Natural killer cell treated with Interleukin-12 subunit alpha and Interleukin-12 subunit beta and Interleukin-15 and Interleukin-18, amount 100 ng/mL, for 72 hours (primary cell): ENCODE data around the gene HSBP1. TPM values are rescaled to one million over a fixed set of nuclear protein-coding genes. Genes with fewer than 3 reads are reported as not detected.

ENCODE experiments used
- ATAC-seq, 2 donors: fragments of 150-1000 bp; cut with Tn5 transposase in 1 of 2; sonication (Bioruptor Pico), chemical (Tn5 transposase) in 1 of 2; 2 replicates each; pipeline ENCODE4 v1.10.0; 2021
- DNase-seq: peaks from one replicate; pipeline ENCODE4 v3.0.0; 2022; ENCODE audit warnings: low spot score
- H3K27ac Mint-ChIP-seq, 2 donors: 1 replicate in 1 of 2; 2 replicates in 1 of 2; pipeline ENCODE4 v1.8.0; 2022; ENCODE audit warnings: mixed read lengths in 2 of 2, mild to moderate bottlenecking in 1 of 2, moderate library complexity in 1 of 2
- H3K27me3 Mint-ChIP-seq, 2 donors: 1 replicate in 1 of 2; 2 replicates in 1 of 2; pipeline ENCODE4 v1.8.0; 2022; ENCODE audit warnings: mixed read lengths in 2 of 2
- H3K36me3 Mint-ChIP-seq: one replicate; pipeline ENCODE4 v1.8.0; 2022; ENCODE audit warnings: mixed read lengths
- H3K4me1 Mint-ChIP-seq, 2 donors: 1 replicate in 1 of 2; 2 replicates in 1 of 2; pipeline ENCODE4 v1.8.0; 2022; ENCODE audit warnings: low read depth in 2 of 2, mixed read lengths in 2 of 2, mild to moderate bottlenecking in 1 of 2
- H3K4me3 Mint-ChIP-seq: one replicate; pipeline ENCODE4 v1.8.0; 2022; ENCODE audit warnings: mixed read lengths
- H3K9me3 Mint-ChIP-seq: 2 replicates; pipeline ENCODE4 v1.8.0; 2022; ENCODE audit warnings: mixed read lengths
- total RNA-seq, 2 donors: library from RNA; stranded (reverse); gene quantifications; one replicate each; pipeline ENCODE4 v1.2.3, GENCODE V29; 2022

HSBP1 gene
- total RNA-seq, 2 donors from 2014 or later = 30.5 to 64.5 TPM

DNA sequence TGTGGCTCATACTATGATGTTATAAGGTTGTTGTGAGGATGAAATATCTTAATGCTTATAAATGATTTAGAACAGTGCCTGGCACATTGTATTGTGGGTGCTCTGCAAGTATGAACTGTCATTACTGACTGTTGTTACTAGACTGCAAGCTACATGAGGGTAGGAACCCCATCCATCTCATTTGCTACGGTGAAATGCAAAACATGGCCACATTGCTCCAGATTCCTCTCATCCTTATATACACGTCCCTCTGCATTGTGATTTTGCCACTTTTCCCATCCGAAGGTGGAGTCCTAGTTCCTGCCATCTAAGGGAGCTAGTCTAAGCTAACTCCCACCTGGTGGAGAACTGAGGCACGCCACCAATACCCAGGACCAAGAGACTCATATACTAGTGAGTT is 29.8 kb downstream of the HSBP1 start:
- ATAC-seq = no peak
- Mint-ChIP-seq H3K4me3 (no peak overlapping the region), H3K9me3 (no peaks in the 10 kb centered on the region), H3K27ac (no peak overlapping the region), H3K36me3 (no peaks in the 10 kb centered on the region), H3K4me1 (peaks cover 9 to 14% of the 10 kb centered on the region in 2 donors), H3K27me3 (peaks cover 12 to 22% of the 10 kb centered on the region in 2 donors)
- DNase-seq = no peak

GRCh38 chr16:83838151-83838550 is 30.4 kb downstream of the HSBP1 start:
- H3K27ac Mint-ChIP-seq = no peak overlapping the region
- H3K9me3 Mint-ChIP-seq = no peaks in the 10 kb centered on the region

GRCh38 chr16:83839561-83839960 is 31.8 kb downstream of the HSBP1 start:
- H3K27ac Mint-ChIP-seq = no peak overlapping the region
- H3K4me3 Mint-ChIP-seq = no peak overlapping the region
- DNase-seq (no peak), ATAC-seq (no peak)
- H3K4me1 Mint-ChIP-seq = peaks cover 9 to 14% of the 10 kb centered on the region in 2 donors
- peaks cover 12 to 22% of the 10 kb centered on the region in 2 donors for H3K27me3 Mint-ChIP-seq
- H3K36me3 Mint-ChIP-seq = no peaks in the 10 kb centered on the region
- no peaks in the 10 kb centered on the region for H3K9me3 Mint-ChIP-seq

More at GRCh38 chr16:83838151-83838550, 30.4 kb downstream of the HSBP1 start:
- Mint-ChIP-seq H3K36me3 (no peaks in the 10 kb centered on the region), H3K27me3 (peaks cover 12 to 22% of the 10 kb centered on the region in 2 donors), H3K4me1 (peaks cover 9 to 14% of the 10 kb centered on the region in 2 donors), H3K4me3 (no peak overlapping the region)
- DNase-seq (no peak), ATAC-seq (no peak)

- no peak overlapping the region for H3K27ac Mint-ChIP-seq
- DNase-seq (no peak), ATAC-seq (no peak)
- H3K27me3 Mint-ChIP-seq = peaks cover 12 to 22% of the 10 kb centered on the region in 2 donors
- H3K4me3 Mint-ChIP-seq = no peak overlapping the region
- H3K9me3 Mint-ChIP-seq = no peaks in the 10 kb centered on the region
- H3K36me3 Mint-ChIP-seq = no peaks in the 10 kb centered on the region
- peaks cover 9 to 14% of the 10 kb centered on the region in 2 donors for H3K4me1 Mint-ChIP-seq
These were observed 32.4 kb downstream of the HSBP1 start for GRCh38 chr16:83840060-83840617.

- H3K27me3 Mint-ChIP-seq = peaks cover 12 to 22% of the 10 kb centered on the region in 2 donors
- H3K9me3 Mint-ChIP-seq = no peaks in the 10 kb centered on the region
- DNase-seq (no peak), ATAC-seq (no peak)
- no peaks in the 10 kb centered on the region for H3K36me3 Mint-ChIP-seq
- H3K4me3 Mint-ChIP-seq = no peak overlapping the region
- H3K4me1 Mint-ChIP-seq = no peaks in the 10 kb centered on the region
- H3K27ac Mint-ChIP-seq = no peak overlapping the region
These were observed 34.5 kb downstream of the HSBP1 start for GRCh38 chr16:83842291-83842690.

GRCh38 chr16:83842756-83843507 is 35.2 kb downstream of the HSBP1 start:
- H3K27ac Mint-ChIP-seq = no peak overlapping the region
- H3K4me1 Mint-ChIP-seq = no peaks in the 10 kb centered on the region
- peaks cover 8 to 16% of the 10 kb centered on the region in 2 donors for H3K27me3 Mint-ChIP-seq
- DNase-seq (no peak), ATAC-seq (no peak)
- no peak overlapping the region for H3K4me3 Mint-ChIP-seq
- H3K9me3 Mint-ChIP-seq = no peaks in the 10 kb centered on the region
- no peaks in the 10 kb centered on the region for H3K36me3 Mint-ChIP-seq

GRCh38 chr16:83843657-83844056 is 35.9 kb downstream of the HSBP1 start:
- H3K27me3 Mint-ChIP-seq = peaks cover 6 to 9% of the 10 kb centered on the region in 2 donors
- H3K36me3 Mint-ChIP-seq = no peaks in the 10 kb centered on the region
- ATAC-seq (peak; percentile 32 to 38), DNase-seq (no peak)
- H3K4me1 Mint-ChIP-seq = no peaks in the 10 kb centered on the region
- H3K27ac Mint-ChIP-seq = no peak overlapping the region
- H3K9me3 Mint-ChIP-seq = no peaks in the 10 kb centered on the region
- no peak overlapping the region for H3K4me3 Mint-ChIP-seq

DNA sequence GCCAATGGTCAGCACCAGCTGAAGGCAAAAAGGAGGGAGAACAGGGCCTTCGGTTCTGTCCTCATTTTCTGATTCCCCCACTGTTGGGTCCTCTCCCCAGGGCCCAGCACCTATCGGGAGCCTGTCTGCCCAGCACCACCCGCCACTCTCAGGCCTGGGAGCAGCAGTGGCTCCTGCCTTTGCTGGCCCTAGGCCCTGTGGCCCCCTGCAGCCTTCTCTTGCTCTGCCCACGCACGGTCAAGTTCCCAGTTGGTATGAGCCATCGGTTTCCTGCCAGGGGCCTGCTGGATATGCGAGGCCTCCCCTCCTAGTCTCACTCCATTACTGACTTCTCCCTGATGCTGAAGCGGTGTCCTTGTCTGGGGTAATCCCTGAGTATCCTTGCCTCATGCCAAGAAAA is 37.5 kb downstream of the HSBP1 start:
- no peak overlapping the region for H3K4me3 Mint-ChIP-seq
- no peak overlapping the region for H3K27ac Mint-ChIP-seq
- H3K27me3 Mint-ChIP-seq = peaks cover 0 to 2% of the 10 kb centered on the region in 2 donors
- H3K36me3 Mint-ChIP-seq = no peaks in the 10 kb centered on the region
- ATAC-seq (no peak), DNase-seq (no peak)
- H3K9me3 Mint-ChIP-seq = no peaks in the 10 kb centered on the region
- H3K4me1 Mint-ChIP-seq = no peaks in the 10 kb centered on the region

DNA sequence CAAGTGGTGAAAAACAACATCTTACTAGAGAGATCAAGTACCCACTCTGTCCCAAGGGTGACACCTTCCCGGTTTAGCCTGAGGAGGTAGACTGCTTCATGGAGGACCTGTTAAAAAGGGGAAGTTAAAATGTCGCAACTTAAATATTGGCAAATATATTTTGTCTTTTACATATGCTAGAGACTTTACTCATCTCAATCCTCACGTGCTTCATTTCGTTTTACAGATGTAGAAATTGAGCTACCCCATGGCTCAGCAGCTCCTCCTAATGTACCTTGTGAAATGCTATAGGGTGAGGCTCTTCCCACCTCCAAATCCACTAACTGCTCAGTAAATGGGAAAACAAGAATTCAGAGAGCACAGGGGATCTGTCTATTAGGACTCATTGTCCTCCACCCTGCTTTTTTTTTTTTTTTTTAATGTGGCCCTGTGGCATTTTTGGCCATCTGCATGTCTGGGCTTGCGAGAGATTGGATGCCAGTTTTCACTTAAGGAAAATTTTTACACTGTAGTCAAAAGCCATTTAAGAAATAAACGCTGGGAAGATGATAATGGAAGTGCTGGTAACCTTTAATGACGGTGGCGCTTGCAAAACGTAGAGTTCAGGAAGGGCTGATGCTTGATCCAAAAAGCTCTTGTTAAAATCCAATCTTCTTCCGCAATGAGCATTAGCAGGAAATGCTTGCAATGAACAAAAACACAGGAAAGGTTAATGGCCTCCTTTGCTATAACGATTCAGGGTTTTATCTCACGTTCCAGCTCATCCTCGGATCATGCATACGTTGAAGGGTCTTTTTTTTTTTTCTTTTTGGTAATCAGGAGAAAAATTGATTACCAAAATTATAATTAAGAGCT is 39.8 kb downstream of the HSBP1 start:
- no peak for ATAC-seq
- H3K9me3 Mint-ChIP-seq = no peaks in the 10 kb centered on the region
- no peaks in the 10 kb centered on the region for H3K4me1 Mint-ChIP-seq
- peaks cover 8 to 17% of the 10 kb centered on the region in 2 donors for H3K27me3 Mint-ChIP-seq
- H3K36me3 Mint-ChIP-seq = no peaks in the 10 kb centered on the region
- H3K27ac Mint-ChIP-seq = no peak overlapping the region
- DNase-seq = no peak
- no peak overlapping the region for H3K4me3 Mint-ChIP-seq

DNA sequence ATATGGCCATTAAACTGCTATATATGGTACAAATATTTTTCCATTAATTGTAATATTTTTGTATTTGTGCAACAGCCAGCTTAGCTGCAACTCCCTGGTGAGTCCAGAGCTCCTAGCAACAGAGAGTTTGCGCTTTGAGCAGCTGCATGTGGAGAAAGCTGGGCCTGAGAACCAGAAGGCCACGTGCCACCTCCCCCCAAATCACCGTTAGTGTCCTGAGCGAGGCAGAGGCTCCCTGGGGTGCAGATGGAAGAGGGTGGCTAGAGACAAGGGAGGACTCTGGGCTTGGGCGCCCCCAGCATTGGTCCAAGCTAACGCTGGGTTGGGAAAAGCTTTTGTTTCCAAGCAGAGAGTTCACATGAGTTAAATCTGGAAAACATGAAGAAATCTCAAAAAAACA is 41.6 kb downstream of the HSBP1 start:
- H3K4me1 Mint-ChIP-seq = no peaks in the 10 kb centered on the region
- no peak for ATAC-seq
- peaks cover 8 to 25% of the 10 kb centered on the region in 2 donors for H3K27me3 Mint-ChIP-seq
- no peak overlapping the region for H3K4me3 Mint-ChIP-seq
- no peak for DNase-seq
- no peak overlapping the region for H3K27ac Mint-ChIP-seq
- no peaks in the 10 kb centered on the region for H3K36me3 Mint-ChIP-seq
- H3K9me3 Mint-ChIP-seq = no peaks in the 10 kb centered on the region

DNA sequence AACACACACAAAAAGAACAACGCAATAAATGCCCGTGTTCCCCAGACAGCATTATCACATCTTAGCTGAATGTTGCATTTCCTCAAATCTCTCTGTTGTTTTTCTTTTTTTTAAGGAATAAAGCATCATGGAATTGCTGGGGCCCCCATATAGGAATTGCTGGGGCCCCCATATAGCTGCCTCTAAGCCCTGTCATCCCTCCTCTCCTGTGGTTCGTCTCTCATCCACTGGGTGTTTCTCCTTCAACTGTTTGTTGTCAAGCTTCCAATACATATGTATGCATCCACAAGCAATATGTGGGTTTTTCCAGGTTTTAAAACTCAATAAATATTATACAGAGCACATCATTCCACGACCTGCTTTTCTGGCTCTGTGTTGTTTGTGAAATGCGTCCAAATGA is 43.2 kb downstream of the HSBP1 start:
- Mint-ChIP-seq H3K4me3 (no peak overlapping the region), H3K36me3 (no peaks in the 10 kb centered on the region), H3K27ac (no peak overlapping the region), H3K9me3 (no peaks in the 10 kb centered on the region), H3K4me1 (no peaks in the 10 kb centered on the region), H3K27me3 (peaks cover 8 to 26% of the 10 kb centered on the region in 2 donors)
- ATAC-seq (no peak), DNase-seq (no peak)

DNA sequence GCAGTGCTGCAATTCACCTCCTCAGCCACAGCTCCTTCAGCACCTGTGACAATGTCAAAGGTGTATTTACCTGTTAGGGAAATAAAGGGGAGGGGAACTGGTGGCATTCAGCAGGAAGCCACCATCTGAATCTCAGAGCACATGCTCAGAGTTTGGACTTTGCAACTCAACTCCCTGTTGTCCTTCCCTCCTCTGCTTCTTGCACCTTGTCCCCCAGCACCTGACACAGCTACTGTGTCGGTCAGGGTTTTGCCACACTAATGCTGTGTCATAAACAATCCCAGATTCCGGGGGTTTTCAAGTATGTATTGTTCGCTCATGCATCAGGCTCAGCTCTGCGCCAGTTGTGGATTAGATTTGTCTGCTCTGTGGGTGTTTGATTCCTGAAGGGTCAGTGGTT is 43.7 kb downstream of the HSBP1 start:
- peaks cover 8 to 26% of the 10 kb centered on the region in 2 donors for H3K27me3 Mint-ChIP-seq
- ATAC-seq (no peak), DNase-seq (no peak)
- no peak overlapping the region for H3K4me3 Mint-ChIP-seq
- H3K36me3 Mint-ChIP-seq = no peaks in the 10 kb centered on the region
- no peaks in the 10 kb centered on the region for H3K9me3 Mint-ChIP-seq
- H3K4me1 Mint-ChIP-seq = no peaks in the 10 kb centered on the region
- no peak overlapping the region for H3K27ac Mint-ChIP-seq

DNA sequence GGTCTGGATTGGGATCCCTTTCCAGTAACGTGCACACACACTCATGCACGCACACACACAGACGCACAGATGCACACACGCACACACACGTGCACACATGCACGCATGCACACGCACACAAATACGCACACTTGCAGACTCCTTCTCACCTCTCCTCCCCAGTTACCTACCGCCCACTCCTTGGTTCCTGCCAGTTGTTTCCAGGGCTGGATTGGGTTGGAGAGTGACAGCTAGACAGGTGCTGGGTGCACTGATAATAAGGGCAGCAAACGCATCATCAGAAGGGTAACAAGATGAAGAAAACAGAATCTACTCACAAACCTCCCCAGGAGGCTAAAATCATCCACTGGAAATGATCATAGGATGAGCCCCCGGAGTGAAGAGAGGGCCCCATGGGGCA is 45.0 kb downstream of the HSBP1 start:
- no peaks in the 10 kb centered on the region for H3K36me3 Mint-ChIP-seq
- peaks cover 10 to 26% of the 10 kb centered on the region in 2 donors for H3K27me3 Mint-ChIP-seq
- H3K27ac Mint-ChIP-seq = no peak overlapping the region
- H3K4me3 Mint-ChIP-seq = no peak overlapping the region
- H3K4me1 Mint-ChIP-seq = no peaks in the 10 kb centered on the region
- DNase-seq = no peak
- H3K9me3 Mint-ChIP-seq = no peaks in the 10 kb centered on the region
- ATAC-seq = no peak

DNA sequence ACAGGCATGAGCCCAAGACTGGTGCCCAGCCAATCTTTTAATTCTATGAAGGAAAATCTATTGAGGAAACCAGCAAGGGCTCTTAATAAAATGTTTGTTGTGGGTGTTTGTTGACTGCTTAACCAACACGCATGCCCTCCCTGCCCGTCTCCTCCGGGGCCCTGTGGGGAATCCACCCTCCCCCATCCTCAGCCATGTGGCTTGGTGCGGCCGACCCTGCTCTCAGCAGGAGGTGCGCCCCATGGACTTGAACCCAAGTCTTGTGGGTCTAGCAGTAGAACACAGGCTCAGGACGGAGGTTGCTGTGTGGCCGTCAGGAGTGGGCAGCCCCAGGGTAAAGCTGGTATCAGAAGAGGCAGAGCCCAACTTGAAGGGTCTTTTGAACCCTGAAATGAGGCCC is 46.1 kb downstream of the HSBP1 start:
- no peak for ATAC-seq
- Mint-ChIP-seq H3K9me3 (no peaks in the 10 kb centered on the region), H3K4me3 (no peak overlapping the region), H3K4me1 (no peaks in the 10 kb centered on the region), H3K36me3 (no peaks in the 10 kb centered on the region), H3K27ac (no peak overlapping the region), H3K27me3 (peaks cover 10 to 26% of the 10 kb centered on the region in 2 donors)
- no peak for DNase-seq
